ENCODE results near the gene ACER1.

ACER1 gene

DNA sequence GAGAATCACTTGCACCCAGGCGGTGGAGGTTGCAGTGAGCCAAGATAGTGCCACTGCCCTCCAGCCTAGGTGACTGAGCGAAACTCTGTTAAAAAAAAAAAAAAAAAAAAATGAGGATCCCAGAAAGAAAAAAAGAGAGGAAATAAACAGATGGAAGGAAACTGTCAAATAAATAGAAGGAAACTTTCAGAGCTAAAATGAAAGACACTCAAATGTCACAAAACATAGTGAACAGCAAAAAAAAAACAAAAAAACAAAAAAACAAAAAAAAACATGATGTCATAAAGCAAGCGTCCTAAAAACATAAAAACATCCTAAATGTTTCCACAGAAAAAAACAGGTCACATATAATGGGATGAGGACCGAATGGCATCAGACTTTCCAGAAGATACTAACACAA, 68.6 kb downstream of the ACER1 start:
- DNase-seq, result no peak

DNA sequence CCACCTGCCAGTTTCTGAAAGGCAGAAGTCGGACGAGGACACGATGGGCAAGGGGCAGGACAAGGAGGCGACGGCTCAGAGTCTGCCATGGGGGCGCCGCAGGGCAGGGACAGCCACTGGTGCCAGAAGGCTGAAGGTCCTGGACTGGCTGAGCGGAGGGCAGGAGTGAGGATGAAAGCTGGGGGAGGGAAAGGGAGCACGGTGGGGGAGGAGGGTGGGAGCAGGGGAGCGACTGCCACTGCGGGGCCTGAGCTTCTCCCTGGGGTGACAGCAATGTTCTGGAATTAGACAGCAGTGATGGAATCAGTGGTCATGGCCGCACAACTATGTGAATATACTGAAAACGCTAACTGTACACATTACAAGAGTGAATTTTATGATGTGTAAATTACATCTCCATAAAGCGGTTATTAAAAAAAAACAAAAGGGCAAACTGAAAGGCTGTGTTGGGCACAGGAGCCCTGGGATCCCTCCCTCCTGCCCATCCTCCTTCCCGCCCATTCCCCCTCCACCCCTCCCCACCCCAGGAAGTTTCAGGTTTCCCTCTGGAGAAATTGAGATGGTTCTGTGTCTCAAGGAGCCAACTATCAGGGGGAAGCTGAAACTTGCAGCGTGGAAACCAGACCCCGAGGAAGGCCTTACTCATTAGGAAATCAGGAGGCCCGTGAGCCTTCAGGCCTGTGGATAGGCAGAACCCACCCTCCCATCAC, 69.5 kb downstream of the ACER1 start:
- no peak for DNase-seq

DNA sequence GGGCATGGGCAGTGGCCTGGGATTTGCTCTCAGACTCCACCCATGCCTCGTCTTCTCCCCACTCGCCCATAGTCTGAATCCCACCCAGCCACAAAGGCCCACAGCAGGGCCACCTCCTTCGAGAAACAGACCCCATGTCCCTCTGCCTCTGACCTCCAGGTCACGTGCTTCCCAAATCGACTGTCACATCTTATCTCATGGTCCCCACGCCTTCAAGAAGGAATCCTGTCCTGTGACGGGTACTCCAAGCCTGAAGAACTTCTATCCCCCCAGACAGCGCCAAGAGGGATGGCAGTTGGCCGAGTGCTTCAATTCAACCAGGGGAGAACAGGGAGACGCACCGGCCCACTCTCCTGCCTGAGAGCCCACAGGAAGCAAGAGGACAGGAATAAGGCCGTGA, 70.1 kb downstream of the ACER1 start:
- DNase-seq, result no peak

DNA sequence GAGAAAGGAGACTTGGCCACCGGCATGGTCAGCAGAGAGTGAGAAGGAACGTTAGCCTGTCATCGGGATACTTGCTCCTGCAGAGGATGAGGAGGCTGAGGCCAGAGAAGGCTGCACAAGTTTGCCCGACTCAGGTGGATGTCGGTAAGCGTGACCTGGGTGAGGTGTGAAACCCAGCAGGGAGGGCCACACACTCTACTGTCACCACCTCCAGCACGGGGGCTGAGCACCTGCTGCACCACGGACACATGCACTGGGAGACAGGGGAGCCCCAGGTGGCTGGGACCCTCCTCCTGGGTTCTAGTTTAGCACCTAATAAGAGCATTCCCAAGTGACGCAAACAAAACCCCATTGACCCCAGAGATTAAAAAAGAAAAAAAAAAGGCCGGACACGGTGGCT, 70.9 kb downstream of the ACER1 start:
- no peak for DNase-seq

DNA sequence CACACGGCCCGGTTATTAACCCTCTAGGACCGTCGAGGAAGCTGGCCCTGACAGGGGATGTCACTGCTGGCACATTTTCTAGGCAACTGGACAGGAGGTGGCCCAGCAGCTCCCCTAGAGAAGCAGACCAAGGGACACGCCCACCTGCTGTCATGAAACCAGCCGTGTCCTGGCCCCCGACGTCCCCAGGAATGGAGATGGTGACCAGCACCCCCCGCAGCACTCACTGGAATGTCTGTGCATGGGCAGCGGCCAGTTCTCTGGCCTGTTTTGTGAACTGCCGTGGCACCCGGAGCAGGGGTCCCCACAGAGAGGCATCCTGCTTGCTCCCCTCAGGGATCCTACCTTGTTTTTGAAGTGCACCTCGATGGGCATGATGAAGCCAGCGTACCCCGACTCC, 71.5 kb downstream of the ACER1 start:
- no peak for DNase-seq

DNA sequence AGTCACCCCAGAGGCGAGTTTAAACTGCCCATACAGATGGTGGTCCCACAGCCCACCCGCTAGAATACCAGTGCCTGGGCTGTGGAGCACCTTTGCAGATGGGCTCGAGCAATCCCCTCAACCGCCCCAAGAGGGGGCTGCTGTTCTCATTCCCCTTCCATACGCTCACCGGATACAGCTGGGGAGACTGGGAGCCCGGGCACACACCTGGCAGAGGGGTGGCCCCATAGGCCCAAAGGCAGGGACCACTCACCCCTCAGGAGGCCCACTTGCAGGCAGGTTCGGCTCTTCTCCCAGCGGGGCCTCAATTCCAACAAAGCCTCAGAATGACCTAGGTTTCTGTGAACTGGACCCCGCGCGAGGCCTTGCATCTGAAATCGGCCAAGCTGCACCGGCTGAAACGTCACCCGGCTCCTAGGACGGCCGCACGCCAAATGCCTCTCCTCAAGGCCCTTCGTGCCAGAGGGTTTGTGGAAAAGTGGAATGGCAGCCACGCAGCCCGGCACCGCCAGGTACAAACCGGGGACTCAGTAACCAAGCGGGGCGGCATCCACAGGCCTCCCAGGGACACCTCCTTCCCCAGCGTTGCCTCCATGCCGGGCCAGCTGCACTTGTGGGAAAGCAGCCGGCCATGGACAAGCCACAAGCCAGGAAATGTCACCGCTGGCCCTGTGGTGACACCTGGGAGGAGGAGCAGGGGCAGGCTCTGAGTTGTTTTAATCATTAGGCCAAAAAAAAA, 72.3 kb downstream of the ACER1 start:
- peak; percentile 15 for DNase-seq

GRCh38 chr19:6260376-6260775, 73.0 kb downstream of the ACER1 start:
- no peak for DNase-seq

GRCh38 chr19:6259312-6259861, 74.0 kb downstream of the ACER1 start:
- DNase-seq, result no peak

DNA sequence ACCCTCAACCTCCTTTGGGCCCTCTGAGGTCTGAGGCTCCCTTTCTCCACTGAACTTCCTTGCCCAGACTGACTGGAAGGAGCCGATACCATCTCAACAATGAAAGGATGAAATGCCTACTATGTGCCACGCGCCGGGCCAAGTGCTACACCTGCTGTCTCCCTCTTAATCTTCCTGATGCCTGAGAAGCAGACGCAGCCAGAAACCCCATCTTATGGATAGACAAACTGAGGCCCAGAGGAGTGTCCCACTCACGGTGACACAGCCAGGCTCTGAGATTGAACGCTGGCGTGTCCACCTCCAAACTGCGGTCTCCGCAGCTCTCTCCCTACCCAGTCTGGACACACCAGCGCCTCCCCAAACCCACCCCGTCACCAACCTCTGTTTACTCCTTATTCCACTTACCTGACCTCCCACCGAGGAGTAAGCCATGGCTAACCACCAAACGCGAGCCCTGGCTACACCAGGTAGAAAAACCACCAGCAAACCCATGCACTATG, 74.5 kb downstream of the ACER1 start:
- DNase-seq, result no peak
